Ramos (cell line): Measurements from ENCODE around the gene DNAI2.
"Not testable (repeated sequence)": the region's sequence is repeated elsewhere in the genome, so short reads cannot be mapped to it uniquely, and the experiment has no call there.

ENCODE experiments used
- in situ Hi-C: fragments of 300-500 bp; cut with MboI; formaldehyde crosslinking; loops from one replicate; pipeline ENCODE4 v1.14.3; 2022; ENCODE audit warnings: low sequenced_read_pairs; ENCODE audit not compliant: unreplicated experiment

DNAI2 gene

DNA sequence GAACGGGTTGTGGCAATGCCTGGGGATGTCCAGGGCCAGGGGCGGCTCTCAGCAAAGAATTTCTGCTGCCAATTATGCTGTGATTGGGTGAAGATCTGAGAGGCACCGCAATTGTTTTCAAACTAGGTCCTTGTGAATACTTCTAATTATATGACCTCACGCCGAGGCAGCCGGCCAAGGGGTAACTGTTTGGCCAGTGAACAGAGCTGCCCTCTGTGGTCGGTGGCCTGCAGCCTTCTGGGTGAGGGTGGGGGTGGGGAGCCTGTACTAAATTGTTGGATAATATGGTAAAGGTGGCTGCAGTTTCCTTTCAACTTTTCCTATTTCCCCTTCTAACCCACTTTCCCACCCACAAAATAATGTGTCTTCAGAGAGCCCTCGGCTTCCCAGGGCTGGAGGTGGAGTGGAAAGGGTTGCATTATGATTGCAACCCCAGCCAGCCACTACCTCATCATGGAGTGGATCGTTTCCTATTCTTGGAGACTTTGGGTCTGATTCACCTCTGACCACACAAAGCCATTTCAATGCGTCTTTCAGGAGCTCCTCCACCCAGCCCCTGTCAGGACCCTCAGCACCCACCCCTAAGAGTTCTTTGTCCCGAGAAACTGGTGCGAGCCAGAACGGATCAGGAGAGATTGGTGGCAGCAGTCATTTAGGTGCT is 2.0 kb upstream of the DNAI2 start:
- in situ Hi-C loops, result no loop called here

DNA sequence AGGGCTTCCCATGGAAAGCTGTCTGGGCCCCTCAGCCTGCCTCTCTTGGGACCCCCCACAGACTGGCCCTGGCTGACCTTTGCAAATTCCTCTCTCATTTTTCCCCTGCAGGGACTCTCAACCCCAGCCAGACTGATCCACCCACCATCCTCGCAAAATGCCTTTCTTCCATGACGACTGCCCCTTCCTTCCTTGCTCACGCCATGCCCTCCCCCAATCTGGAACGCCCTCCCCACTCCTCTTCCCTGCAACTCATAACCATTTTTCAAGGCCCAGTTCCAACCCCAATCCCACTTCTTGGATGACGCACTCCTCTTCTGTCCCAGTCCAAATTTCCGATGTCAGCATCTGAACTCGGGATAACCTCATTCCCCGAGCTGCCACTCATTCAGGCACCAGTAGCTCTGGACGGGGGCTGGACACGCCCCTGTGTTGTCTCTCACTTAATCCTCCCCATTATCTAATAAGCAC is 1.3 kb upstream of the DNAI2 start:
- in situ Hi-C loops, result no loop called here

DNA sequence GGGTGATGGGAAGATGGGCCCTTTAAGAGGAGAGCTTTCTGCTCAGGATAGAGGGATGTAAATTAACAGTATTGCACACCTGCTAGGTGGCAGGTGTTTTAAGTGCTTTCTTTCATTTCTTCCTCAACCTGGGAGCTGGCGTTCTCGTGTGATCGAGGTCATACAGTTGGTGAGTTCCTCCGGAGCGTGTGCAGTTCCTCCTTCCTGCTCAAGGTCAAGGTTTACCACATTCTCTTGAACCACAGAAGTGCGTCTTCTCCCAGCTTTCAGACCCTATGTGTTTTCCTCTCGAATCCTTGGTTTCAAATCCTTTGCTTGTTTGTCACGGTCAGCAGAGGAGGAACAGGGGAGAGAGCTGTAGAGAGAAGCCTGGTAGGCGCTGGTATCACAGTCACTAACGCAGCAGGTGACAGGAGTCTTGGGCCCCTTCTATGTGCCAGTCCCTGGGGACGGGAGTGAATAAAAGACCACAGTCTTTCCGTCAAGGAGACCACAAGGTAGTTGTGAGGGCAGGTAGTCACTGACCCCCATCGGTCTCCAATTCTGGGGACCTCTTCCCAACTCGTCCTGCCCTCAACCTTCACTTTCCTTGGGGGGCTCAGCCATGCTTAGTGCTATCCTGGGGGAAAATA is 791 bp downstream of the DNAI2 start:
- in situ Hi-C loops, result no loop called here

GRCh38 chr17:74276051-74276476 is 2.0 kb downstream of the DNAI2 start:
- in situ Hi-C loops, result no loop called here

DNA sequence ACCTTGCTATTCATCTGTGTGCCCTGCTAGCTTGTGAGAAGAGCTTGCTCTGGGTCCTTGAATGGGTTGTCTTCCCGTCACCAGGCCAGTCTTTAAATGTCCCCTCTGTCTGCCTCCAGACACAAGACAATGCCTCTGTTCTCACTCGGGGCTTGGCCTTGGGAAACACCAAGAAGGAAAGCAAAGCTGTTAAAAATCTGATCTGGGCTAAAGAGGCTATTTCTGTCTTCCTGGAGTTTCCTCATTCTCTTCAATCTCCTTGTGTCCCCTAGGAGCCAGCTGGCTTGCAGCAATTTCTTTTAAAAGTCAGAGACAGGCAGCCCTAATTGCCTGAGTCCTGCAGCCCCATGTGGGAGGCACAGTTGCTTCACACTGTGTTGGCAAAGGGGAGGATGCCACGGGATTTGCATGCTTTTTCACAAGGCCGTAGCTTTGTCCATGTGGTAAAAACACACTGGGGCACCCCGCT is 2.5 kb downstream of the DNAI2 start:
- in situ Hi-C loops, result no loop called here

DNA sequence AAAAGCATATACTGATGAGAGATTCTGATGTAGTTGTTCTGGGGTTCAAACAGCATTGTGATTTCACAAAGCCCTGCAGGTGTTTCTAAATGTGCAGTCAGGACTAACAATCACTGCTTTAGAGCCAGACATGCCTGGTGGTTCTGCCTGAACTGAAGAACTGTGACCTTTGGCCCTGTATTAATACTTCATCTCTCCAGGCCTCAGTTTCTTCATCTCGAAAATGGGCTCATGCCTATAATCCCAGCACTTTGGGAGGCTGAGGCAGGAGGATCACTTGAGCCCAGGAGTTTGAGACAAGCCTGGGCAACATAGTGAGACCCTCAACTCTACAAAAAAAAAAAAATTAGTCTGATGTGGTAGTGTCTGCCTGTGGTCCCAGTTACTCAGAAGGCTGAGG is 3.9 kb downstream of the DNAI2 start:
- in situ Hi-C loops, result no loop called here

GRCh38 chr17:74279617-74280016 is 5.6 kb downstream of the DNAI2 start:
- in situ Hi-C loops, result not testable (repeated sequence)

- in situ Hi-C loops, result no loop called here
Measured at GRCh38 chr17:74280093-74280513, 6.1 kb downstream of the DNAI2 start.

DNA sequence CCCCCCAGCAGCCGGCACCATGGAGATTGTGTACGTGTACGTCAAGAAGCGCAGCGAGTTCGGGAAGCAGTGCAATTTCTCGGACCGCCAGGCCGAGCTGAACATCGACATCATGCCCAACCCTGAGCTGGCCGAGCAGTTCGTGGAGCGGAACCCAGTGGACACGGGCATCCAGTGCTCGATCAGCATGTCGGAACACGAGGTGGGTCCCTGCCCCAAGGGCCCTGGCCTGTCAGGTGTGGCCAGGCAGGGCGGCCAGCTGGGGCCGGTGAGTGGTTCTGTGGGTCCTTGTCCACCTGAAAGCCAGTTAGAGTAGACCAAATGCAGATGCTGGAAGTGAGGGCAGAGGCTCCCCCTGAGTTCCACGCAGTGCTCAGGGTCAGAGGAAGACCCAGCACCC is 7.8 kb downstream of the DNAI2 start:
- in situ Hi-C loops, result no loop called here

DNA sequence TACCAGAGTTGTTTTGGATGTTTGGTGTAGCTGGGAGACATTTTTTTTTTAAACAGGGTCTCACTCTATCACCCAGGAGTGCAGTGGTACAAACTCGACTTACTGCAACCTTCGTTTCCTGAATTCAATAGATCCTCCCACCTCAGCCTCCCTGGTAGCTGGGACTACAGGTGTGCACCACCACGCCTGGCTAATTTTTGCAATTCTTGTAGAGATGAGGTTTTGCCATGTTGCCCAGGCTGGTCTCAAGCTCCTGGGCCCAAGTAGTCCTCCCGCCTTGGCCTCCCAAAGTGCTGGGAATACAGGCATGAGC is 8.2 kb downstream of the DNAI2 start:
- in situ Hi-C loops, result not testable (repeated sequence)

DNA sequence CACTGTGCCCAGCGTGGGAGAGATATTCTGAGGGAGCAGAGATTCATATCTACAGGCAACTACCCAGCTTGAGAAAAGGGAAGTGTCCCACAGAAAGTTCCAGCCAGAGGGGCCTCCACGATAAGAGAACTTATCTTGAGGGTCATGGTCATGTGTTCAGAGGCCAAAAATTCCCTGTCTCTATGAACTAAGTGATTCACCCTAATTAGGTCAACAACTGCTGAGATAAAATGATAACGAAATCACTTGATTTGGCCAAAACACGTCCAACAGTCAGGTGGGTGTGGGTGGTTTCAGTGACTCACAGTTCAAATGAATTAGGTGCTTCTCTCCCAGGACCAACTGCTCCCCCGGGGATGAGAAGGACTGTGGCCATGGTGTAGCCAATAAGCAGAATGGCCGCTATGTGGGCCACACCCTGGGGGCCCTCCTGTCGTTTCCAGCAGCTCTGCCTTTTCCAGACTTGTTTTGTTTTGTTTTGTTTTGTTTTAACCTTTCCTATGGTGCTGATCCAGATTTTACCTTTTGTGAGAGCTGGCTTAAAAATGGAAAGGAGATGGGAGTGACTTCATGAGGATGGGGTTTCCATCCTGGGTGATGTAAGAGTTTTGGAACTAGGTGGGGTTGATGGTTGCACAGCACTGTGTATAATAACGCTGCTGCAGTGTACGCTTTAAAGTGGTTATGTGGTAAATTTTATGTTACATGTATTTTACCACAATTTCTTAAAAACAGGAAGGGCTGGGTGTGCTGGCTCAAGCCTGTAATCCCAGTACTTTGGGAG is 8.7 kb downstream of the DNAI2 start:
- in situ Hi-C loops, result no loop called here

DNA sequence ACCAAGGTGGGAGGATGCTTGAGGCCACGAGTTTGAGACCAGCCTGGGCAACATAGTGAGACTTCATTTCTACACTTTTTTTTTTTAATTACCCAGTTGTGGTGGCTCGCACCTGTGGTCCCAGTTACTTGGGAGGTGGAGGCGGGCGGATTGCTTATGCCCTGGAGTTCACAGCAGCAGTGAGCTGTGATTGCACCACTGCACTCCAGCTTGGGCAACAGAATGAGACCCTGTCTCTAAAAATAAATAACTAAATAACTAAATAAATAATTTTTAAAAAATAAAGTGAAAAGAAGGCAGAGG is 9.3 kb downstream of the DNAI2 start:
- in situ Hi-C loops, result no loop called here

- in situ Hi-C loops, result no loop called here
Measured at GRCh38 chr17:74287031-74287602, 13.1 kb downstream of the DNAI2 start.

DNA sequence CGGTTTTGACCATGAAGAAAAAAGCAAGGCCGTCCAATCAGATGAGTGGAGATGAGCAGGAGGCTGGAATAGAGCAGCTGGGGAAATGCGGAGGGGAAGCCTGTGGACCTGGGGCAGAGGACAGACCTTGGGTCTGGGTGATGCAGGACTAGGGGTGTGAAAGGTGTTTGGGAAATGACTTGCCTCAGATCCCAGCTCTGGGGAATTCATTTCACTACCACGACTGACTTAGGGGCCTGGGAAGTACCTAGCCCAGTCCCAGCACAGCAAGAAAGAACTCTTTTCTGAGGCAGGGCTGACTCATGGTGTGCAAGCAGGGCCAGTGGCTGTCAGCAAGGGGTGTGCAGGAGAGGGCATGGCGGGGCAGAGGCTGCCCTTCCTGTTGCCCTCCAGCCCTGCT is 14.8 kb downstream of the DNAI2 start:
- in situ Hi-C loops, result no loop called here

DNA sequence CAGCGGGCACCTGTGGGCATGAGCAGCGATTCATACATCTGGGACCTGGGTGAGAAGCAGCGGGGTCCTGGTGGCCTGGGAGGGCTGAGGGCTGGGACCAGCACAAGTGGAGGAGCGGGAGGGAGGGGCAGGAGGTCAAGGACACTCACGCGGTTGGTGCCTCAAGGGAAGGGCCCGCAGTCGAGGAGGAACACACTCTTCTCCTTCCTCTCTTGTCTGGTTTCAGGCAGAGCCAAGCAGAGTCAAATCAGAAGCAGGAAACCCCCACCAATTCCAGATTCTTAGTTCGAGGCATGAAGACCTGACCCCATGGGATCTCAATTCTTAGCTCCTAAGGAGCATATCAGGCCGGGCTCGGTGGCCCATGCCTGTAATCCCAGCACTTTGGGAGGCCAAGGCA is 15.7 kb downstream of the DNAI2 start:
- in situ Hi-C loops, result no loop called here

- in situ Hi-C loops, result no loop called here
Measured at GRCh38 chr17:74290340-74290739, 16.3 kb downstream of the DNAI2 start.

GRCh38 chr17:74292495-74292894 is 18.5 kb downstream of the DNAI2 start:
- in situ Hi-C loops, result no loop called here

DNA sequence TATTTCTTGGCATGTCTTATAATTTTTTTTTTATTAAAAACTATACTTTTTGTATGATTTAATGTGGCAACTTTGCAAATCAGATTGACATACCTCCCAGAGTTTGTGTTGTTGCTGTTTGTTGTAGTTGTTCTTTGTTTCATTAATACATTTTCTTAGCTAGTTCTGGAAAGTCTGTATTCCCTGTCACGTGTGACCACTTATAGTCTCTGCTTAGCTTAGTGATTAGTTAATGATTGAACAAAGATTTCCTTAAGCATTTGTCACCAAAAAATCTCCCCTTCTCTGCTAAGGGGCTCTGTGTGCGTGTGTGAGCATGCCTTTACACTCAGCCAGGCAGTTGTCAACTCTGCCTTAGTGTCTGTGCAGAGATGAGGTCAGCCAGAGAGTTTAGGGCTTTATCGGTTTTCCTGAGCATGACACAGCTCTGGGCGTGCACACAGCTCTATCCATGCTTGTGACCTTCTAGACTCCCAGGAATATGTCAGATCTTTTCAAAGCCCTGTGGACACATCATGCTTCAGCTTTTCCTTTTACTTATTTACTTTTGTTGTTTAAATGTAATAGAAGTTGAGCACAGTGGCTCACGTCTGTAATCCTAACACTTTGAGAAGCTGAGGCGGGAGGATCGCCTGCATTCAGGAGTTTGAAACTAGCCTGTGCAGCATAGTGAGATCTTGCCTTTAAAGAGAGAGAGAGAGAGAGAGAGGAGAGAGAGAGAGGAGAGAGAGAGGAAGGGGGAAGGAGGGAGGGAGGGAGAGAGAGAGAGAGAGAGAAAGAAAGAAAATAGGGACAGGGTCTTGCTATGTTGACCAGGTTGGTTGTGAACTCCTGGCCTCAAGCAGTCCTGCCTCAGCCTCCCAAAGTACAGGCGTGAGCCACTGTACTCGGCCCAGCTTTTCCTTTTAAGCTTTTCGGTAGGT is 21.9 kb downstream of the DNAI2 start:
- in situ Hi-C loops, result no loop called here

GRCh38 chr17:74296548-74296936 is 22.5 kb downstream of the DNAI2 start:
- in situ Hi-C loops, result no loop called here

DNA sequence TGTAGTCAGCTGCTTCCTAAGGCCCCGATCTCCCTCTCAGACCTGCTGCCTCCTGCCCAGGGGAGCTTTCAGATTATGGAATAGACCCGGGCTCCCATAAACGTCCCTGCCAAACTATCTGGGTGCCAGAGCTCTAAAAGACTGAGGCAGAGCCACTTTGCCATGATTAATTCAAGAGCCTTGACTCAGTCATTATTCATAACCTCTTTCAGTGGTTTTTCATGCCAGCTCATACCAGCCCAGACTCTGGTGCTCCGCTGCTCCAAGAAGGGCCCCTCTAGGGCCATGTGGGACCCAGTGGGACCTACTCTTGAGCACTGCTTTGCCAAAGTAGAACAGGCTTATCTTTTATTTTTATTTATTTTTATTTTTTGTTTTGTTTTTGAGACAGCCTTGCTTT is 23.9 kb downstream of the DNAI2 start:
- in situ Hi-C loops, result no loop called here
